Measurements from ENCODE around the gene TFEB.

Gene TFEB

DNA sequence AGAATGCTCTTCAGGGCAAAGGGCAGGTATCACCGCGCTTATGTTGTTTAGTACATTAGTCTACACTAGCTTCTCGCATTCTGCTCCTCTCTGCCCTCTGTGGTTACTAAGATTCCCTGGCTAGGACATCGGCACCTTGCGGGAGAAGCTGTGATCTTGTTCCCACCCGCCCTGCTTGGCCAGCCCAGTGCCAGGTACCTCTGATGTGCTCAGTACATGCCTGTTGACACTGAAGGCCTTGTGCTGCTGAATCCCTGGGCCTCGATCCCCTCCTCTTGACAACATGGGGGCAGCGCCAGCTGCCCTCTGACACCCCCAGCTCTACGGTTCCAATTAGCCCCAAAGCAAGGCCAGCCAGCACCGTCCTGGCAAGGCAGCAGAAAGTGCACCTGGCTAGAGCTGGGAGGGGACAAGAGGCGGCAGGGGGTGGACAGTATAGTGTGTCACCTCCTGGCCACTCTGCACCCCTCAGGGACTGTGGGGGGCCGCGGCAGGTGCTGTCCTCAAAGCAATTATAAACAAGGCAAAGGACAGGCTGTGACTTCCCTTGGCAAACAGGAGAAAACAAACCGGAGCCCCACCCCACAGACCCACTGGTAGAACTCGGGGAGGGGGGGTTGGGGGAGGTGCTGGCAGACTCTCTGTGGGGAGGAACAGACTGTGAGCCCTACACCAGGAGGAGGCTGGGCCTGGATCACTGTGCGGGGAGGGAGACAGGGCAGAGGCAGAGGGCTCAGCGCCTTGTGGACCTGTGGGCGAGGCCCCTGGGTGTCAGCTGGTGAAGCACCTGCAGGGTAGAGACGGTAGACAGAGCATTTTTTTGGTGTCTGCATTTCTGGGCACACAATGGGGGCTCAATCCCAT, 7.1 kb downstream of the TFEB start:
- H3K27me3 ChIP-seq (ENCODE audit: insufficient read depth, poor library complexity, severe bottlenecking) = no peaks in the 10 kb centered on the region
- no peak for DNase-seq (ENCODE audit: low read depth in 1 of 2, low spot score in 1 of 2)
- TF ChIP-seq, protein P1, sequence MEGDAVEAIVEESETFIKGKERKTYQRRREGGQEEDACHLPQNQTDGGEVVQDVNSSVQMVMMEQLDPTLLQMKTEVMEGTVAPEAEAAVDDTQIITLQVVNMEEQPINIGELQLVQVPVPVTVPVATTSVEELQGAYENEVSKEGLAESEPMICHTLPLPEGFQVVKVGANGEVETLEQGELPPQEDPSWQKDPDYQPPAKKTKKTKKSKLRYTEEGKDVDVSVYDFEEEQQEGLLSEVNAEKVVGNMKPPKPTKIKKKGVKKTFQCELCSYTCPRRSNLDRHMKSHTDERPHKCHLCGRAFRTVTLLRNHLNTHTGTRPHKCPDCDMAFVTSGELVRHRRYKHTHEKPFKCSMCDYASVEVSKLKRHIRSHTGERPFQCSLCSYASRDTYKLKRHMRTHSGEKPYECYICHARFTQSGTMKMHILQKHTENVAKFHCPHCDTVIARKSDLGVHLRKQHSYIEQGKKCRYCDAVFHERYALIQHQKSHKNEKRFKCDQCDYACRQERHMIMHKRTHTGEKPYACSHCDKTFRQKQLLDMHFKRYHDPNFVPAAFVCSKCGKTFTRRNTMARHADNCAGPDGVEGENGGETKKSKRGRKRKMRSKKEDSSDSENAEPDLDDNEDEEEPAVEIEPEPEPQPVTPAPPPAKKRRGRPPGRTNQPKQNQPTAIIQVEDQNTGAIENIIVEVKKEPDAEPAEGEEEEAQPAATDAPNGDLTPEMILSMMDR (IDR thresholded peaks at IDR 0.05; ENCODE audit: insufficient read depth, low read length) = no peak
- TF ChIP-seq GABPA (IDR thresholded peaks at IDR 0.05; ENCODE audit: low read depth) (no peak), POLR2AphosphoS5 (IDR thresholded peaks at IDR 0.05; ENCODE audit: low read depth) (no peak), SPI1 (IDR thresholded peaks at IDR 0.05; ENCODE audit: borderline replicate concordance, low read depth) (no peak)
- TF ChIP-seq, protein P2, sequence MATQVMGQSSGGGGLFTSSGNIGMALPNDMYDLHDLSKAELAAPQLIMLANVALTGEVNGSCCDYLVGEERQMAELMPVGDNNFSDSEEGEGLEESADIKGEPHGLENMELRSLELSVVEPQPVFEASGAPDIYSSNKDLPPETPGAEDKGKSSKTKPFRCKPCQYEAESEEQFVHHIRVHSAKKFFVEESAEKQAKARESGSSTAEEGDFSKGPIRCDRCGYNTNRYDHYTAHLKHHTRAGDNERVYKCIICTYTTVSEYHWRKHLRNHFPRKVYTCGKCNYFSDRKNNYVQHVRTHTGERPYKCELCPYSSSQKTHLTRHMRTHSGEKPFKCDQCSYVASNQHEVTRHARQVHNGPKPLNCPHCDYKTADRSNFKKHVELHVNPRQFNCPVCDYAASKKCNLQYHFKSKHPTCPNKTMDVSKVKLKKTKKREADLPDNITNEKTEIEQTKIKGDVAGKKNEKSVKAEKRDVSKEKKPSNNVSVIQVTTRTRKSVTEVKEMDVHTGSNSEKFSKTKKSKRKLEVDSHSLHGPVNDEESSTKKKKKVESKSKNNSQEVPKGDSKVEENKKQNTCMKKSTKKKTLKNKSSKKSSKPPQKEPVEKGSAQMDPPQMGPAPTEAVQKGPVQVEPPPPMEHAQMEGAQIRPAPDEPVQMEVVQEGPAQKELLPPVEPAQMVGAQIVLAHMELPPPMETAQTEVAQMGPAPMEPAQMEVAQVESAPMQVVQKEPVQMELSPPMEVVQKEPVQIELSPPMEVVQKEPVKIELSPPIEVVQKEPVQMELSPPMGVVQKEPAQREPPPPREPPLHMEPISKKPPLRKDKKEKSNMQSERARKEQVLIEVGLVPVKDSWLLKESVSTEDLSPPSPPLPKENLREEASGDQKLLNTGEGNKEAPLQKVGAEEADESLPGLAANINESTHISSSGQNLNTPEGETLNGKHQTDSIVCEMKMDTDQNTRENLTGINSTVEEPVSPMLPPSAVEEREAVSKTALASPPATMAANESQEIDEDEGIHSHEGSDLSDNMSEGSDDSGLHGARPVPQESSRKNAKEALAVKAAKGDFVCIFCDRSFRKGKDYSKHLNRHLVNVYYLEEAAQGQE (IDR thresholded peaks at IDR 0.05; ENCODE audit: insufficient replicate concordance, low read depth) = no peak
- H3K4me3 ChIP-seq (replicated peaks; ENCODE audit: insufficient read depth, low read length) = no peak overlapping the region
- H3K27ac ChIP-seq (replicated peaks) = no peak overlapping the region

DNA sequence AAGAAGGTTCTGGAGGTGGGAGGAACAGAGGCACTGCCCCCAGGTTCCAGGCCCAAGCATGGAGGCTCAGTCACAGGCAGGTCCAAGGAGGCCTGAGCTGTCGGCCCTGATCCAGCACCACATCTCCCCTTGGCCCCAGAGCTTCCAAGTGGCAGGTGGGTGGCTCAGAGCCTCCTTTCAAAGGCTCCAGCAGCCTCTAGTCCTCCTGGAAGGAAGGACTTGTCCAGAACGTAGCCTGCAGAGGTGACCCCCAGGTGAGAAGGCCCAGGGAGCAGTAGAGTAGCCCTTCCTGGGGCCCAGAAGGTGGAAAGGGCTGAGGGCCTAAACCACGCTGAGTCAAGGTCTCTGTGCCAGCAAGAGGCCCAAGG, 7.7 kb downstream of the TFEB start:
- TF ChIP-seq, protein P2 (IDR thresholded peaks at IDR 0.05; ENCODE audit: insufficient replicate concordance, low read depth) = no peak
- TF ChIP-seq GABPA (IDR thresholded peaks at IDR 0.05; ENCODE audit: low read depth) (no peak), POLR2AphosphoS5 (IDR thresholded peaks at IDR 0.05; ENCODE audit: low read depth) (no peak), SPI1 (IDR thresholded peaks at IDR 0.05; ENCODE audit: borderline replicate concordance, low read depth) (no peak)
- TF ChIP-seq, protein P1 (IDR thresholded peaks at IDR 0.05; ENCODE audit: insufficient read depth, low read length) = no peak
- DNase-seq (ENCODE audit: low read depth in 1 of 2, low spot score in 1 of 2) = no peak
- H3K27ac ChIP-seq (replicated peaks) = no peak overlapping the region
- no peaks in the 10 kb centered on the region for H3K27me3 ChIP-seq (ENCODE audit: insufficient read depth, poor library complexity, severe bottlenecking)
- no peak overlapping the region for H3K4me3 ChIP-seq (replicated peaks; ENCODE audit: insufficient read depth, low read length)

DNA sequence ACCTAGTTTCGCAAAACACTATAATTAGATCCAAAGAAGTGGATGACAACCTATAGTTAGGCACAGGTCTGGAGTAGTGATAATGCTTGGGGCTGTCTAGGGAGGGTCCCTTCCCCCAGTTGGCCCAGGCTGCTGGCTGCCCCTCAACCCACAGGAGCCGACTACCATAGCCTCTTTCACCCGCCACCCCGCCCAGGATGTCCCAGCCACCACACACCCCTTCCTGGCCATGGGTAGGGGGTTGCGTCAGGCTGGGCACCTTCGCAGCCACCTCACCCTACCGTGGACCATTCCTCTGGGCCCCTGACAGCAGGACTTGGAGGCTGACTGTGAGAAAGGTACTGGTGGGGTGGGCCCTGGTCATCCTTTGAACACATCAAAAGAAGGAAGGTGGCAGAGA, 8.5 kb downstream of the TFEB start:
- TF ChIP-seq, protein P2 (IDR thresholded peaks at IDR 0.05; ENCODE audit: insufficient replicate concordance, low read depth) = no peak
- TF ChIP-seq GABPA (IDR thresholded peaks at IDR 0.05; ENCODE audit: low read depth) (no peak), SPI1 (IDR thresholded peaks at IDR 0.05; ENCODE audit: borderline replicate concordance, low read depth) (no peak), POLR2AphosphoS5 (IDR thresholded peaks at IDR 0.05; ENCODE audit: low read depth) (no peak)
- TF ChIP-seq, protein P1 (IDR thresholded peaks at IDR 0.05; ENCODE audit: insufficient read depth, low read length) = no peak
- H3K4me3 ChIP-seq (replicated peaks; ENCODE audit: insufficient read depth, low read length) = no peak overlapping the region
- H3K27me3 ChIP-seq (ENCODE audit: insufficient read depth, poor library complexity, severe bottlenecking) = no peaks in the 10 kb centered on the region
- H3K27ac ChIP-seq (replicated peaks) = no peak overlapping the region
- no peak for DNase-seq (ENCODE audit: low read depth in 1 of 2, low spot score in 1 of 2)
